ENCODE measurements around the gene MED27. TPM values are rescaled to one million over a fixed set of nuclear protein-coding genes. Genes with fewer than 3 reads are reported as not detected.

MED27 gene
- total and polyA plus RNA-seq, 2 of the 8 experiments (the other 6 are each of a cell fraction or from before 2014, with no cell fraction given), result 29.9 to 56.5 TPM

GRCh38 chr9:132063281-132063680 lies 16.4 kb downstream of the MED27 start:
- Histone ChIP-seq H3K79me1 (ENCODE audit: low read depth, low read length) (peaks cover 30% of the 10 kb centered on the region), H2AFZ (ENCODE audit: low read length) (no peak overlapping the region), H3K23me2 (ENCODE audit: low read depth, low read length) (no peaks in the 10 kb centered on the region), H2BK5ac (ENCODE audit: low read depth, low read length) (no peak overlapping the region), H2BK15ac (ENCODE audit: low read length) (no peak overlapping the region), H2AK5ac (ENCODE audit: low read depth, low read length) (no peak overlapping the region), H3K79me2 (ENCODE audit: control insufficient read depth in 1 of 2, insufficient read depth in 2 of 2, low read length in 2 of 2) (peaks cover 0 to 63% of the 10 kb centered on the region in 2 experiments), H3K4me2 (ENCODE audit: insufficient read depth in 1 of 2, low read depth in 2 of 2, low read length in 2 of 2) (no peak overlapping the region), H3K27me3 (replicated peaks in 1 of 4; ENCODE audit: control insufficient read depth in 3 of 4, extremely low read depth in 1 of 4, insufficient read depth in 3 of 4, low read length in 3 of 4) (no peaks in the 10 kb centered on the region), H3K9me3 (ENCODE audit: insufficient read depth in 2 of 2, low read depth in 1 of 2, low read length in 1 of 2) (no peaks in the 10 kb centered on the region), H4K8ac (ENCODE audit: extremely low read depth, insufficient read depth, low read length) (no peak overlapping the region), H4K91ac (replicated peaks; ENCODE audit: insufficient read length, low read length) (no peak overlapping the region), H2BK12ac (ENCODE audit: low read depth, low read length) (no peak overlapping the region), H4K5ac (ENCODE audit: insufficient read length, low read depth, low read length) (no peak overlapping the region), H3K4me1 (replicated peaks in 1 of 4; ENCODE audit: control insufficient read depth in 3 of 4, insufficient read depth in 4 of 4, low read length in 3 of 4) (peaks cover 0 to 7% (median 2%) of the 10 kb centered on the region in 4 experiments; a peak in 5 of 7 replicates), H3K23ac (ENCODE audit: insufficient read length) (no peak overlapping the region), H3K27ac (ENCODE audit: low read depth, low read length) (no peak overlapping the region), H2BK120ac (replicated peaks; ENCODE audit: low read depth, low read length) (no peak overlapping the region), H3K4ac (replicated peaks; ENCODE audit: insufficient read length, low read depth, low read length) (no peak overlapping the region), H3K9ac (replicated peaks in 1 of 4; ENCODE audit: extremely low read depth in 1 of 4, low read depth in 3 of 4, low read length in 3 of 4) (no peak overlapping the region), H2BK20ac (ENCODE audit: low read length) (no peak overlapping the region), H3K36me3 (ENCODE audit: control insufficient read depth in 2 of 4, insufficient read depth in 4 of 4, low read length in 3 of 4) (peaks cover 0 to 3% (median 2%) of the 10 kb centered on the region in 4 experiments; a peak in 2 of 8 replicates), H3K14ac (ENCODE audit: insufficient read length) (no peak overlapping the region), H3K56ac (replicated peaks; ENCODE audit: insufficient read length, low read depth, low read length) (no peak overlapping the region), H4K20me1 (replicated peaks in 1 of 2; ENCODE audit: control insufficient read depth in 1 of 2, insufficient read depth in 2 of 2, low read length in 2 of 2) (peaks cover 4 to 5% of the 10 kb centered on the region in 2 experiments), H3K4me3 (ENCODE audit: extremely low read depth in 1 of 4, insufficient read depth in 2 of 4, low read depth in 3 of 4, low read length in 4 of 4) (no peak overlapping the region), H3K18ac (ENCODE audit: extremely low read depth, low read length) (no peak overlapping the region)
- TF ChIP-seq SRF (IDR thresholded peaks at IDR 0.05; ENCODE audit: low read depth, low read length) (no peak), SIN3A (conservative IDR thresholded peaks at IDR 0.05 in 1 of 2, IDR thresholded peaks at IDR 0.05 in 1 of 2; ENCODE audit: low read depth in 1 of 2, low read length in 2 of 2) (no peak)
- 85% methylated on average over 6 of the region's 6 CpGs; no CpG with 5 or more reads in 1 of the 2 experiments for WGBS, 2 experiments (ENCODE audit: extremely low coverage in 1 of 2, insufficient coverage in 1 of 2, insufficient read length in 1 of 2, insufficient replicate concordance in 2 of 2, low coverage in 1 of 2, low lambda C conversion rate in 2 of 2, missing lambda C conversion rate in 1 of 2)
- DNase-seq (ENCODE audit: low read depth in 1 of 2, low spot score in 2 of 2) (no peak), FAIRE-seq (no peak)
- CTCF ChIA-PET (ENCODE audit: partially characterized antibody), result interaction anchor here (1.0 to 1.5 kb wide), 3 partner anchors 13 to 107 kb away, joined by 3 to 6 read pairs (median 4); no protein-coding TSS in a partner anchor
- POLR2A ChIA-PET (ENCODE audit: partially characterized antibody), result no interaction called here
